SIG-M5 (cell line): ENCODE results near the gene TMTC2.
"Not testable (repeated sequence)": the region's sequence is repeated elsewhere in the genome, so short reads cannot be mapped to it uniquely, and the experiment has no call there.

ENCODE experiments used
- DNase-seq: peaks from one replicate; lab custom pipeline; 2025; lab: John Stamatoyannopoulos, UW

TMTC2 gene

DNA sequence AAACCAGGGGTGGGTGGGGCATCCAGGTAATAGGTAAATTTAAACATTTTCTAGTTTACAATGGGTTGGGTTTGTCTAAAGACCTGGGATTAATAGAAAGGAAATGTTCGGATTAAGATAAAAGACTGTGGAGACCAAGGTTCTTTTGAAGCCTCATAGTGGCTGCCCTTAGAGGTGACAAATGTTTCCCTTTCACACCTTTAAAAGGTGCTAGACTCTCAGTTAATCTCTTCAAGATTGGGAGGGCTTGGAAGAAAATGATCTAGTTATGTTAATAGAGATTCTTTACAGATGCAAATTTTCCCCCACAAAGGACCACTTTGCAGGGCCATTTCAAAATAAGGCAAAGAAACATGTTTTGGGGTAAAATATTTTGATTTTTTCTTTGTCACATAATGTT is 39.0 kb downstream of the TMTC2 start:
- no peak for DNase-seq

DNA sequence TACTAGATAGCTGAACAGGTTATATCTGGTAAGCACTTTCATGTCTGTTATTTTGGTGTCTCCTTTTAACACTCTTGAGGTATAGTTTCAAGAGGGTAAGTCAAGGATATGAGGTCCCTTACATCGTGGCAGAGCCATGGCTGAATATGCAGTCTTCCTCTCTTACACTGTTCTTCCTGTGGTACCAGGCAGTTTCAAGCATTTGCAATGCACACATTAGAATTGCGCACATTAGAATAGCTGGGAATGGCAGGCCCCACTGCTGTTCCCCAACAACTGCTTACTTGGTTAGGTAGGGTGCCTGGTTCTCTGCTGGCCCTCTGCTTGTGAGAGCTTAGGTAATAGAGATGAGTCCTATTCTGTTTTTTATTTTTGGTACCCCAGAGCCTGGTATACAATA is 41.2 kb downstream of the TMTC2 start:
- DNase-seq = no peak

DNA sequence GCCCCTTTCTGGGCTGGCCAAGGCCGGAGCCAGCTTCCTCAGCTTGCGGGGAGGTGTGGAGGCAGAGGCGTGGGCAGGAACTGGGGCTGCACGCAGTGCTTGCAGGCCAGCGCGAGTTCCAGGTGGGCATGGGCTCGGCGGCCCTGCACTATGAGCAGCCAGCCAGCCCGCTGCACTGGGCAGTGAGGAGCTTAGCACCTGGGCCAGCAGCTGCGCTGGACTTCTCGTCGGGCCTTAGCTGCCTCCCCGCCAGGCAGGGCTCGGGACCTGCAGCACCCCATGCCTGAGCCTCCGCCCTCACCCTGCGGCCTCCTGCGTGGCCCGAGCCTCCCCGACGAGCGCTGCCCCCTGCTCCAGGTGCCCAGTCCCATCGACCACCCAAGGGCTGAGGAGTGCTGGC is 42.0 kb downstream of the TMTC2 start:
- no peak for DNase-seq

DNA sequence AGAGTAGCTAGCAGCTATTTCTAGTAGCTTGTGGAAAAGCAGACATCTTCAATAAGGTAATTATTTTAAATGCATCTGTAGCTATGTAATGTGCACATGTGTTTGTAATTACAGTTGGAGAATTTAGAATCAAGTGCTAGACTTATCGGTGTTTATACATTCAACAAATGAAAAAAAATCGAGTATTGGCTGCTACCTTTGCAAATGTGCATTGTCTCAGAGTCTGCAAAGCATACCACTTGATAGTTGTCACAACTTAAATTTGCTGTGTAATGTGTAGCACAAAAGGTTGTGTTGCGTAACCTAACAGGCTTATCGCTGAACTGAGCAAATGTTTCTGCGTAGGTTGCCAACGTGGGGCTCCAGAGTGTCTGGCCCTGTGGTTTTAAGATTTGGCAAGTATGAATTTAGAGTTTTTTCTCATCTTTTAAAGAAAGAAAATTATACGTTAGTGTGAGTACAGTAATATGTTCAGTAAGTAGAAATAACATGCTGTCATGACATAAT is 44.3 kb downstream of the TMTC2 start:
- no peak for DNase-seq

DNA sequence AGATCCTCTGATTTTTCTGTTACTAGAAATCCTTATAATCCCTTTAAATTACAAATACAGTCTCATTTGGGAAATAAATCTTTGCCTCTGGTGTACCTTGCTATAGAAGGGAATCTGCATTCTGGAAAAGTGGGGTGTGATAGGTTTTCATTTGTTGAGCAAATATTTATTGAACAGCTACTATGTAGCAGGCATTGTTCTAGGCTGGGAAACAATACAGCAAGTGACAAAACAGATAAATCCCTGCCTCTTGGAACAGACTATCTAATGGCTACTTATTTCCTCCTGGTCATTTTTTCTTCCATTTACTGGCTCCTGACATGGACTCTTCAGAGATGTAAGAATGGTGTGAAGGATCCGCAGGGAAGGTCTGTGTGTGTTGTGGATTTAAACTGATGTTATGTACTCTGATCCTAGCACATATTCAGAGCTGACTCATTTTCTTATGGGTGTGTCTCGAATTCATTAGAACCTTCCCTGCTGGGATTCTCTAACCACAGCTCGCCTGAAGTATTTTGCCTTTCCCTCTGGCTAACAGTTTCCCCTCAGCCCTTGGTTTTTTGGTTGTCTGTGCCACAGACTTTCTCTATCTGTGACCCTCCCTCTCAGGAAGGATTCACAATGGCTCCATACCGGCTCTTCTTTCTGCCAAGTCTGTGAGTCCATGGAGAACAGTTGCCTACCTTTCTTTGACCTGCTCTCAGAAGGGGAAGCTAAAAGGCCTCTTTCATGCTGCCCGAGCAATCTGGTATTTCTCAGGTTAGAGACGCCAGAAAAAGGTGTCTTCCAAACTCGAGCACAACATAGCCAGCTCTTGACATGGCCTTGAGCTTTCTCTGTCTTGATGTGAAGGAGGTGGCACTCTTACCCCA is 53.7 kb downstream of the TMTC2 start:
- no peak for DNase-seq

DNA sequence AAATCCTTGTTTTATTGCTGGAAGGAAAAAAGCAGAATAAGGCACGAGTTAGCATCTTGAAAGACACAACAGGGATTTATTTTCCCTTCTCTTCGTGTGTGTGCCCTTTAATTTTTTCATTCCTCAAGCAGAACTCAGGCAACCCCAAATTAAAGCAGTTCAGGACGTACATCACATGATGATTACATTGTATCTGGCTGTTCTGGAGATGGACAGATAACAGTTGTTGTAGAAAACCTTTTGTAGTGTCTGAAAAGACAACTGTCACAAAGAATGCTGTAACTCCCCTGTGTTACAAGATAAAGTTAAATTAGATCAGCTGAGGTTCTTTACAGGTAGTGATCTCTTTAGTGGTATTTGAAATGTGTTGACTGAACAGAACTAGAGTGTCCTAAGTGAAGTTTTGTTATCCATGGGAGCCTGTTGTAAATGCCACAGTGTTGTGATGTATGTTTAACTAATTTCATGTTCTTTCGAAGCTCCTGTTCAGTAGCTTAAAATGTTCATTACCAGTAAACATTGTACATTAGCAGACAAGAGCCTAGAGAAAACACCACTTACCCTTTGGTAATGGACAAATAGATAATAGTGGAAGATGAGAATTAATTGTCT is 58.5 kb downstream of the TMTC2 start:
- no peak for DNase-seq

DNA sequence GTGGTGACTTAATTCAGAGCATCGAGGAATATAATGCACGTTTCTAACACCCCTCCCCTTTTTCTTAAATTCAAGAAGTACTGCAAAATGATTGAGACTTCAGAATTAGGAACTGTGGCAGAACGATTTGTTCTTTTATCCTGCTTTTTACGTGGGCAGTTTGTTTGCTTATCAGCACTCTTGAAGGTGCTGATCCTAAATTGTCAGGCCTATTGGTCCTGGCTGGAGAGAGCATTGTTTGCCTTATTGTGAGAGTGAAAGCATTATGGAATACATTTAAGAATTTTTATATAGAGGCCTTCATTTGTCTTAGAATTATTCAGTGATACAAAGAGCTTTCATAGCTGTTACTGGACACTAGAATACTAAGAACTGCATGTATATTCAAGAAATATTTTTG is 59.1 kb downstream of the TMTC2 start:
- no peak for DNase-seq

DNA sequence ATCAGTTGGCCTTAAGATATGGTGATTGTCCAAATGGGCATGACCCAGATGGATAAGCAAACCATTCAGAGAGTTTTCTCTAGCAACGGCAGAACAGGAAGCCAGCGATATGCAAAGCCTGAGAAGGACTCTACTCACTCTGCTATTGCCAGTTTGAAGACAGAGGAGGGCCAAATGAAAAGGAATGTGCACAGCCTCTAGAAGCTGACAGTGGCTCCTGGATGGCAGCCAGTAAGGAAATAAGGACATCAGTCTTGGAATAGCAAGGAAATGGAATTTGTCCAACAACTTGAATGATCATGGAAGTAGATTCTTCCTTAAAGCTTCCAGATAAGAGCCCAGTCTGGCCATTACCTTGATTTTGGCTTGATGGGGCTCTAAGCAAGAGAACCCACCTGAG is 60.0 kb downstream of the TMTC2 start:
- DNase-seq = no peak

DNA sequence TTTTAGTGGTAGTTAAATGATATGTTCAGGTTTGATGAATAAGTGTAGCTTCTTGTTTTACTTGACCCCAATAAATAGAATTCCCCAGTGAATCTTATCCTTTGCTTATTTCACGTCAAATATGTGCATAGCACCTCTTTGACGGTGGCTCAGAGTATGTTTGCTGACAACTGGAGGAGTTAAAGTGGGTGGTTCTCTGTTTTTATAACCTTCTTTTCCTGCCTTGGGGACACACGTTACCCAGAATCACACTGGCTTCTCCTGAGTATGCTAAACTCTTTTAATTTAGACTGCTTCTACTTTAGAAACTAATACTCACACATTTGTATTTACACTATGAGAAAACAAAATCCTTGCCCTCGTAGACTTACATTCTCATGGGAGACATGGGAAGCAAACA is 62.3 kb downstream of the TMTC2 start:
- DNase-seq = no peak

DNA sequence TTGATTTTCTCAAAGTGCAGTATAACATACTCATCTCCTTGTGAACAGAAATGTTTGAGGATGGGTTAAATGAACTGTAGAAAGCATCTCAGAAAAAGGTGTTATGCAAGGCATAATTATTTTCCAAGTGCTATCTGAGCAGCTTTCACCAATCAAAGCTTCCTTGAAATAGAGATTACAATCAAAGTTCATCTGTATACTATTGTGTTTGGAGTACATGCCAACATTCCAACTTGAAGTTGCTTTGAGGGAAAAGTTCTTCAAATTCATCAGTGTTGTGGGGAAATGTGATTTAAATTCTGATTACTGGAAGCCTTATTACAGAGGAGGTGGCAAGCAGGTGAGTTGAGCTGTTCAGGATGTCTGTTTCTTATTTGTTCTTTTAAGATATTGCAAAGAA is 68.2 kb downstream of the TMTC2 start:
- DNase-seq = no peak

DNA sequence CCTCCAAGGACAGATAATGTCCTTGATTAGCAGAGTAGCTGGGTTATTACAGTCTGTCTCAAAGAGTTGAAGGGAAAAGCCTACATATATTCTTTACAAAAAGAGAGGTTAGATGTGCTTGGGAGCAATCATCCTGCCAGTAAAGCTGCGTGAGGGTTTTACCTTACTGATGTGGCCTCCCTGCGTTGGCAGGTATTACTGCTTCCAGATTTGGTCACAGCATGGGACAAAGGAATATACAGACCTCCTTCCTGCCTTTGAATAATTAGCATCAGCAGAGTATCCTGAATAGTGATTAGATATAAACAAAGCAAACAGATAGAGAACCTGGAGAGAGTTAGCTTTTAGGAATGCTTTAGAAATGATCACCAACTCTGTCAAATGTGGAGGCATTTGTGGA is 69.6 kb downstream of the TMTC2 start:
- no peak for DNase-seq

DNA sequence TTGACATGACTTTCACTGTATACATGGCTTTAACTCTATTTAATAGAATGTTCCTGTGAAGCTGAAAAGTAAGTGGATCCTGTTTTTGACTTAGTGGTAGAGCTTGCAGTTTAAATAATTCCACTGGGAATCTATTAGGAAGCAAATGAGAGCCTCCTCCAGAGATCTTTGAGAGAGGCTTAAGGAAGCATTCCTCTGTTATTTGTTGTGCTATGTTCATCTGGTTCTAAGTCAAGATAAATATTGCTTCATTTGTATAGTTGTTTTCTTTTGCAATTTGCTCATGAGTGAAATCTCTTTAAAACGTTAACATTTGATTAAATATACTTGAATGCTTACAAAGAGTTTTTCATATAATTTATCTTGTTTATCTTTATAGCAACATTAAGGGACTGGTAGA is 70.4 kb downstream of the TMTC2 start:
- DNase-seq = no peak

DNA sequence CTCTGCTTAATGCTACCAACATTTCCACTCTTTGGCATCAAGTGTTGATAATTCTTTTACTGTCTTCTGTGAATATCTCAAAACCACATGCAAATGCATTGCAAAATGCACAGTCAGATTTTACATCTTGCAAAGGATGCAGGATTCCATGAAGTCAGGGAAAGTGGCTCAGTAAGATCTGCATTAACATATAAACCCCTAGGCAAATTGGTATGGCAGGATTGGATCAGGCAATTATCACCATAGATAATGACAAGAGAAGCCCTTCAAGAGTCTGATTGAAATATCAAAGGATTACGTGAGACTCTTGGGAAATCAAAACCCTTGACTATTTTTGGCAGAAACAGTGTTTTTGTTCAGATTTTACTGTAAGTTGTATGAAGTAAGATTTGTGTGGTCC is 71.0 kb downstream of the TMTC2 start:
- no peak for DNase-seq

DNA sequence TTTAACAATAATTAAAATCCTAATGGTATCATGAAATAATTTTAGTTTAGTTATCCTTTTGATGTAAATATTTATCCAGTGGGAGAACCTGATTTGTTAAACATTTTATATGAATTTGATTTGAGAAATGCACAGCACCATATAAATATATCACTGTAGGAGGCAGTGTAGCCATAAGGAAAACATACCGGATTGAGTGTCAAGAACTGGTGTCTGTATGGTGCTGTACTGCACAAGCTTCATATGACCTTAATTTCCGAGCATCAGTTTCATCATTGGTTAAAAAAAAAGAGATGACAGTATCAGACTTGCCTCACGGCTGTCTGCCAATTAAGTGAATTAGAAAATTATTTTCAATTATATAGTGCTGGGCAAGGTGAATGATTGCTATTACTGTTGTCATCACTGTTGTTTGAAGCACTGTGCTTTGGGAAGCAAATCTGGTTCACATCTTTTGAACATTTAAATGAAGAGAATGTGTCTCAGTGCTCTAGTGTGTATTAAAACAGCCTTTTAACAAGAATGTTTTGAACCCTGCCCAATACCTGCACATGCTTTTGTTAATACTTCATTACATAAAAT is 72.1 kb downstream of the TMTC2 start:
- DNase-seq = no peak

DNA sequence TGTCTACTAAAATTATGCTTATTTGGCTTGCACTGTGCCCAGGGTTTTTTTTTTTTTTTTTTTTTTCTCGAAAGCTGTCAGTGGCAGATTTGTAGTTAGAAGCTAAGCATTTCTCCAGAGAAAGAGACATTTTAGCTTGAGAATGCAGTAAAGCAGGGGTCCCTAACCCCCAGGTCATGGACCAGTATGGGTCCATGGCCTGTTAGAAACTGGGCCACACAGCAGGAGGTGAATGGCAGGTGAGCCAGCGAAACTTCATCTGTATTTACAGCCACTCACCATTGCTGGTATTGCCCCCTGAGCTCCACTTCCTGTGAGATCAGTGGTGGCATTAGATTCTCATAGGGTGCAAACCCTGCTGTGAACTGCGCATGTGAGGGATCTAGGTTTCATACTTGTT is 73.7 kb downstream of the TMTC2 start:
- DNase-seq = no peak

DNA sequence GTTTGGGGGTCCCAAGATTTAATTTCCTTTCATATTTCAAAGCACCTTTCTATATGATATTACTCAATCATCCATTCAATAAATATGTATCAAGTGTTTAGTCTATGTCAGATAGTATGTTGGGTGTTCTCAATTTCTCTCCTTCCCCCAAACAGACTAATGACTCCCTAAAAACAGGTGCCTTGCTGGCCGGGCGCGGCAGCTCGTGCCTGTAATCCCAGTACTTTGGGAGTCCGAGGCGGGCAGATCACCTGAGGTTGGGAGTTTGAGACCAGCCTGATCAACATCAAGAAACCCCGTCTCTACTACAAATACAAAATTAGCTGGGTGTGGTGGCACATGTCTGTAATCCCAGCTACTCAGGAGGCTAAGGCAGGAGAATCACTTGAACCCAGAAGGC is 78.5 kb downstream of the TMTC2 start:
- DNase-seq = not testable (repeated sequence)

DNA sequence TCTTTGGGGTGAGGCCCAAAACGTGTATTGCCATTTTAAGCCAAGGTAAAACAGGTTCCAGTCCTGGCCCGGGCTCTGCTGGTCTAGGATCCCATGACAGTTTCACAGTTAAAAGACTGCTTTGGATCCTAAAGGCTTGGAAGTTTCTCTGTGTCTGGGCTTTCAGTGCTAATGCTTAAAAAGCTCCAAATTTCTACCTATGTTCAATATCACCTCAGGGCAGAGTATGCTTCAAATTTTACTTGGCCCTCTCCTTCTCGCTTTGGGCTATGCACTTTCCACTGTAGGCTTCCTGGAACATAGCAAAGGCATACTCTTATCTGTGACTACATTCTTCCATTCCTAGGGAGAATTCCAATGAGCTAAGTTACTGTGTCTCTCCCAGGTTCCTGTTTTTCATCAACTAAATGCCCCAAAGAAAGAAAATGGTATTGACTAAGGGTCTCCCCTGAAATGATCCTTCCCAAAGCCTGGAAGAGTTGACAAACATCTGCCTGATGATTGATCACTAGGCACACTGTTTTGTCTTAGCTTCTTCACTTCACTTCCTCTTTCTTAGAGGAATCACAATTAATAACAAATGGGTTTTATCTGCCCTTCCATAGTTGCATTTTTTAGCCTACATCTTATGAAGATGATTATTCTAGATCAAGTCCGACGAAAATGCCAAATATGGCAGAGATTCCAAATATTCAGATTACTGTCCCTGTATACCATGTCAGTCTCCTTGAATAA is 79.4 kb downstream of the TMTC2 start:
- DNase-seq = no peak

DNA sequence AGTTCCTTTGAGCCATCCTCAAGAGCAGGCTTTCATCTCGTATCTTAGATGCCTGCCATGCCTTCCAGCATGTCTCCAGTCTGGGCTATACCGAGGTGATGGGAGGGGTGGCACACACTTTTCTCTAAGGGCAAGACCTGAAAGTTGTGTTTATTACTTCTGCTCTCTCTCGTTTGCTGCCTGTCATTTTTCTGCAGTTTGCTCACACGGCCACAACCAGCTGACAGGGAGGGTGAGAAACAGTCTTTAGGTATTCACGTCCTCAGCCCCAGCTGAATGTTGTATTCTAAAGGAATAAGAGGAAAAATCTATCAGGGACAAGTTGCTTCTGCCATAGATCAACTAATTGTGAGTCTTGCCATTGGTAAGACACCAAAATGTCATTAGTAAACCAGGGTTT is 88.0 kb downstream of the TMTC2 start:
- DNase-seq = no peak

DNA sequence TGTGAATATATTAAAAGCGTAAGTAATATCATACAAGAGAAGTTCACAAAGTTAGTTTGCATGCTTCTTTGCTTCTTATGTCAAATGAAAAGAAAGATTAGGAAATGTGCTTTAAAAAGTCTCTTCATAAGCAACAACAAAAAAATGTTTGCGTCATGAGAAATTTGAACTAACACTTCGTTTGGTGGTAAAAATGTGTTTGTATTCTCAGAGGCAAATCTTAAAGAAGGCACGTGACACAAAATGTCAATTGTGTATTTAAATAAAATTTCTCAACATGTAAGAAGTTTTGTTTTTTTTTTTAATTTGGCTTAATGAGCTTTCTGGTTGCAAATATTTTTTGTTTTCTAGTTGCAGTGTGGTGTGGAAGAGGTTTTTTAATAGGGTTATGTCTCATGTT is 93.8 kb downstream of the TMTC2 start:
- no peak for DNase-seq

DNA sequence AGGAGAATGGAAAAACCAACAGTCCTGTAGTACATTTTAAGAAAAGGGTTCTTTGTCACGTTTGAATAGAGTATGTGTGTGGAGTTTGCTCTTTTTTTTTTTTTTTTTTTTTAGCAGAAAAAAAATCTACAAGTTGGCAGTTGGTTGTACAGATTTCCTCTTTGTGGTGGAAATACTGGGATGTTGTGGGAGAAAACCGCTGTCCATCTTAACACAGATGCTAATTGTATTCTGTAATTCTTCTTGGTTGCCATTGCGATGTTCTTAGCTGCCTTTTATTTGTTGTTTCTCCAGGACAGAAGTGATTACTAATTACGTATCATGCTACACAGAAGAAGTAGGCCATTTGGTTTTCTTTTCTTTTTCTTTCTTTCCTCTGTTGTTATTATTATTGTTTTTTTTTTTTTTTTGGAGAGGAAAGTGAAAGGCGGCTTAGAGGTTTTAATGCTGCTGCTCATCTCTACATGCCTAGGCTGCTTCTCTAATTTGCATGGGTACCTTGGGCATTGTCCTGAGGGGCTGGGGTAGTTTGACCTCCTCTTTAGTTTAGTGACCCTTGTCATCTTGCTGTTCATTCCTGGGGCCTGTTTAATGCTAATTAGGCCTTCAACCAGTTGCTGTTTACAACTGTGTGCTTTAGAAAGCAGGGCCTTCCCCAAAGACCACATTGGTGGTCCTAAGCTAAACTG is 94.7 kb downstream of the TMTC2 start:
- DNase-seq = no peak

DNA sequence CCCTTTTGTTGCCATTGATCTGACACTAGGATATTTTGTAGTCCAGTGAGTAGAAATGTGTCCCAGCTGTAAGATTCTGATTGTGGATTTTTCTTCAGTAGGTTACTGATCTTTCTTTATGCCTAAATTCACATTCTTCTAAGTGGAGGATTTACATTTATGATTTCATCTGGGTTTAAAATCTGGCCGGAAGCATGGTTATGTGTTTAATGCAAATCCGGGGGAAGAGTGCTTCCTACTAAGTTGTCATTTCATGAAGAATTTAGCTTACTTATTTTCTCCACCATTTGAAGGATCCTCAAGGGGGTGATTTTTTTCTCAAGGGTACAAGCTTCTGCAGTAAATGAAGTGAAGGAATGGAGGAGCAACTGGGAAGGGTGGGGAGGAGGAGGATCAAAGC is 96.7 kb downstream of the TMTC2 start:
- no peak for DNase-seq

DNA sequence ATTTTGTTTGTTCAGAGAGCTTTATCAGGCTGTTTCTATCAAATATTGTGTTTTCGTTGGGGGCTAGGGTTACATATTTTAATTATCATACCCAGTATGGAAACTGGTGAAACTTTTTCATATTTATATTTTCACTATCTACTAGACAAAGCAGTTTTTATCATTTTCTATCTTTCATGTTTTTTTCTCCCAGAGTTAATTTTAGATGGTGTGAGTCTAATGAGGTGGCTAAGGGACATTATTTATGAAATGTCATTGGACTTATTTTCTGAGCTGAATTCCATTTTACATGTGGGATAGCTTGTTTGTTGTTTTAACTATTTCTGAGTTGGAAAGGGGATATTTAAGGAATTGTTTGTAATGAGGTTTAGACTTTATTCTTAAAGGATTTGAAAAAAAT is 100.3 kb downstream of the TMTC2 start:
- no peak for DNase-seq
